Fibroblast of upper back skin (primary cell): ENCODE results near the gene UGCG.
"Not testable (repeated sequence)": the region's sequence is repeated elsewhere in the genome, so short reads cannot be mapped to it uniquely, and the experiment has no call there.

ENCODE experiments used
- DNase-seq: peaks from one replicate; pipeline ENCODE4 v3.0.0-alpha.2; 2013

Gene UGCG

DNA sequence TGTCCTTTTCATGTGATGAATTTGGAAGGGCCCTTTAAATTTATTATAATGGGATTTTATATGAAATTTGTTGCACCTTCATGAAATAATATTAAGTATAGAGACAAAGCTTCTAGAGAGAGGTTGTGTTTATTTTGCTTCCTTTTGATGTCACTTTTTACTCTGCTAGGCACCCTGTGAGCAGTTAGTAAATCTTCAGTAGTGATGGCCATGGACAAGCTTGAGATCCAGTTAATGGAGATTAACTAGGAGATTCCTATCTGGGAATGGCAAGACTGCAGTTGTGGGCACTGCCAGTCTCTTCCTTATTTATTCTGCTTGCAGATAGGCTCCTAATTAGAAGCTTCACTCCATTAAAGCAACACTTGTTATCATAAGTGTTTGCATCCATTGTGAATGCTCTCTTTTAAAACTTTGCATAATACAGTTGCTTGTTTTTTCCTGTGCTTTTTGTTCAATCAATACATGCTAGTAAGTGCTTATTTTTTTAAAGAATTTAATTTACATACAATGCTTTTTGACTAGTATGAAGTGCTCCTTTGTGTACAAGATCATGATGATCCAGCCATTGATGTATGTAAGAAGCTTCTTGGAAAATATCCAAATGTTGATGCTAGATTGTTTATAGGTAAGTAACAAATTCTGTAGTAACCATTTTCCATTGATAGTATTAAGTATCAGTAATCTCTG, 25.9 kb downstream of the UGCG start:
- no peak for DNase-seq

DNA sequence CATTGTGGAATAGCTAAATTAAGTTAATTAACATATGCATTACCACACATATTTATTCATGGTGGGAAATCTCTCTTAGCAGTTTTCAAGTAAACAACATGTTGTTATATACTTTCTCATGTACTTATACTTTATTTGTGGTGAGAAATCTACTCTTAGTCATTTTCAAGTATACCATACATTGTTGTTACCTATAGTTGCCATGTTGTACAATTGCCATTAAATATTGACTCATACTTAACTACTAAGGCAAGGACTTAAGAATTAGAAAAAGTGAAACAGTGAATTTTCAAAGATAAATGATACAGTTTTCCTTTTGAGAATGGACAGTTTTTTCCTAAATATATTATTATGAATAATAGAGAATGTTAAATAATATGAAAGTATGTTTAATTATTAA, 27.7 kb downstream of the UGCG start:
- no peak for DNase-seq

DNA sequence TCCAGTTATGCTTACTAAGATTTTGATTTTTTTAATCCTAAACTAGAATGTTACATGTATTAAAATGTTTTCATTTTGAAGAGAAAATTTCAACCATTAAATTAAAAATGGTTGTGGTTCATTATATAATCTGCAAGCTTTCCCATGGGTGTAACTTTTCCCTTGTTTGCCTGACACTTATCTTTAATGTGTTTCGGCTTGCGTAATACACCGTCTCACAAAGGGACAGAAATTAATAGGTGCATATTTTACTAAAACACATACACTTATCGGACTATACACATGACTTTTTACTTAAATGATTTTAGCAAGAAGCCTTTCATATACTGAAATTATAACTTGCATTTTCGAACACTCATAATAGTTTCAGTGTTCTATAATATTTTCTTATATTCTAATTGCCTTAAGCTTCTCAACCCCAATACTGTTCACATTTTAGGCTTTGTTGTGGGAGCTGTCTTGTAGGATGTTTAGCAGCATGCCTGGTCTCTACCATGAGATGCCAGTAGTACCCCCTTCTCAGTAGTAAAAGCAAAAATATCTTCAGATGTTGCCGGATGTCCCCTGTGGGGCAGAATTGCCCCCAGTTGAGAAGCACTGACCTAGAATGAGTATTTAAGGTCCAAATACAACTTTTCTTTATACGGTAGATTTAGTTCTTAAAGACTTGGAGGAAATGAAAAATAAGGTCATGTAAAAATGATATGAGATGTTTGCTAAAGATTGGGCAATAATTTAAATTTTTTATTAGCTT, 28.6 kb downstream of the UGCG start:
- no peak for DNase-seq

DNA sequence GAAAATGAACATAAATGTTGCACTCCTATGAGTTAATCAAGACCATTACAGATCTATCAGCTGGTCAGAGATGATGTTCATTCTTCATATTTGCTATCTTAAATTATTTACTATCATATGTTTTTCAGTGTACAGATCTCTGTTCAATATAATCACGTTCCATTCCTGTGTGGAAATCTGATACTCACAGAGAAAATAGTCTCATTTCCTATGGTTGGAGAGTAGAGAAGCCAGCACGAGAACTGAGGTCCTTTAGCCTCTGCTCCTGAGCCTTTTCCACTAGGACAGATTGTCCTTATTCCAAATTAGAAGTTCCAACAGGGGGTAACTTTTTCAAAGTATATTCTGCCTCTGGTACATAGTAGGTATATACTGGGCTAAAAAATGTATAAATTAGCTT, 29.2 kb downstream of the UGCG start:
- no peak for DNase-seq

DNA sequence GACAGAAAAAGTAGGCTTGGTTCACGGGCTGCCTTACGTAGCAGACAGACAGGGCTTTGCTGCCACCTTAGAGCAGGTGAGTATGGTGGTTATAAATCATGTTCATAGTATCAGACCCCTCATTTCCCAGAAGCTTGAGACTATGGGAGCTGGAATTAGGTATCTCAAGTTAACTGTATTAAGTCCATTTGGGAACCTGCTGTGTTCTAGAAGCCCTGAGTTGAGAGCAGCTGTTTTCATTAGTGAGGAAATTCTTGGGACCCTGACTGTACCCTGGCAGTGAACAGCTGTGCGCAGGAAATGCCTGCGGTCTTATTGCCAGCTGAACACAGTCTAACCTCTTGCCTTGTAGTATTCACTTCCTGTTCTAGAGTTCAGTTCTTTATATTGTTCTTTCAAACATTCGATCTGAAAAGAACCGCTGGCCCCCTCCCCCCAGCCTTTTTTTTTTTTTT, 29.8 kb downstream of the UGCG start:
- DNase-seq: peak; percentile 91

GRCh38 chr9:111928359-111928720, 31.7 kb downstream of the UGCG start:
- peak; percentile 58 for DNase-seq

GRCh38 chr9:111934747-111935146, 38.1 kb downstream of the UGCG start:
- no peak for DNase-seq

DNA sequence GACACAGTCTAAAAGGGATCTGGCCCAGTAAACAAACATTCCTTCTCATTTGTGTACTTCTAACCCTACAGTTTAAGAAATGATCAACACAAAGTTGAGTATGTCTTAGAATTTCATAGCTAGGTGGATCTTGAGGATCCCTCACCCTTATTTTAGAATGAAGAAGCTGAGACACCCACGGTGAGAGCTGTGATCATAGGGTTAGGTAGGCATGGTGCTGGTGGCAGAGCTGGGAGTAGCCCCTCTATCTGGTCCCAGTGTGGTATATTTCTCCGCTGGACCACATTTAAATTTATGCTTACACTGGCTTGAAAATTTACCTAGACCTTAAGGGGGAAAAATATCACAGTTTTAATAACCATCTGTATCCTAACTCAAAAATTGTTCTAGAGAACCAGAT, 39.8 kb downstream of the UGCG start:
- DNase-seq: no peak

- DNase-seq: no peak
These were observed 40.7 kb downstream of the UGCG start for GRCh38 chr9:111937301-111937700.

GRCh38 chr9:111937781-111938426, 41.3 kb downstream of the UGCG start:
- DNase-seq: peak; percentile 30

DNA sequence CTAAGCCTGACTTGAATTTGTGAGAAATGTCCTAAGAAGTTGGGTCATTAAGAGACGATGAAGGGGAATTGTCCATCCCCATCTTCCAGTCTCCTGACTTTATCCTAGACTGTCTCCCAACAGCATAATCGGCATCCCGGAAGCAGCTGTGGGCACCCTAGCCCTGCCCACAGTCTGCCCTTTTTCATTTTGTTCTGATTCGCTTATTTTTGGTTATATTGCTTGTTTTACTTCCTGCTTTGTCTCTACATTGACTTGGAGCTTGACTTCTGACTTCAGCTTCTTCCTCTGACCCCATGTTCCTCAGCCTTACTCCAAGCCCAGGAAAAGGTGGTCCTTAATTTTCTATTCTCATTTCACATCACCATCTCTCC, 41.8 kb downstream of the UGCG start:
- no peak for DNase-seq

GRCh38 chr9:111939322-111939721, 42.7 kb downstream of the UGCG start:
- DNase-seq: no peak

DNA sequence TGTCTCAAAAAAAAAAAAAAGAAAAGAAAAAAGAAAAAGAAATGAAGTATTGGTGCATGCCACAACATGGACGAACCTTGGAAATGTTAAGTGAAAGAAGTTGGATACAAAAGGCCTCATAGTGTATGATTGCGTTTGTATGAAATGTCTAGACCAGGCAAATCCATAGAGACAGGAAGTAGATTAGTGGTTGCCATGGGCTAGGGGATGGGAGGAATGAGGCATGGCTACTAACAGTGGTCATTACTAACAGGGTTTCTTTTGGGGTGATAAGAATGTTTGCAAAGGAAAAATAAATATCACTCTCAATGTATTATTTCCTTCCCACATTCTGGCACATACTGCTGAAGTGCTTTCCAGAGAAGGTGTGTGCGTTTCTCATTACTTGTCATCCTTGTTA, 44.1 kb downstream of the UGCG start:
- DNase-seq: peak; percentile 61

- no peak for DNase-seq
These were observed 46.6 kb downstream of the UGCG start for GRCh38 chr9:111943200-111943599.

DNA sequence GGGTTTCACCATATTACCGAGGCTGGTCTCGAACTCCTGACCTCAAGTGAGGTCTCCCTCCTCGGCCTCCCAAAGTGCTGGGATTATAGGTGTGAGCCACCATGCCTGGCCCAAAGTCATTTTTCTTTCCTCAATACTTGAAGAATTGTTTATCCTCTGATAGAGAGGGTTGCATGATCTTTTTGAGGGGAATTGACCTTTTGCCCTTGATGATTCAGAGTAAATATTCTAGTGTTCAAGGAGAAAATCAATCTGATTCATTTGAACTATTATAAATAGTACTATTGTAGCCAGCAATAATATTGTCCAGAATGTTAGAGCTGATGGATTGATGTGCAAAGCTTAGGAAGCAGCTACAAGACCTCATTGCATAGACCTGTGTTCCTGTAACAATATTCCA, 47.1 kb downstream of the UGCG start:
- no peak for DNase-seq

DNA sequence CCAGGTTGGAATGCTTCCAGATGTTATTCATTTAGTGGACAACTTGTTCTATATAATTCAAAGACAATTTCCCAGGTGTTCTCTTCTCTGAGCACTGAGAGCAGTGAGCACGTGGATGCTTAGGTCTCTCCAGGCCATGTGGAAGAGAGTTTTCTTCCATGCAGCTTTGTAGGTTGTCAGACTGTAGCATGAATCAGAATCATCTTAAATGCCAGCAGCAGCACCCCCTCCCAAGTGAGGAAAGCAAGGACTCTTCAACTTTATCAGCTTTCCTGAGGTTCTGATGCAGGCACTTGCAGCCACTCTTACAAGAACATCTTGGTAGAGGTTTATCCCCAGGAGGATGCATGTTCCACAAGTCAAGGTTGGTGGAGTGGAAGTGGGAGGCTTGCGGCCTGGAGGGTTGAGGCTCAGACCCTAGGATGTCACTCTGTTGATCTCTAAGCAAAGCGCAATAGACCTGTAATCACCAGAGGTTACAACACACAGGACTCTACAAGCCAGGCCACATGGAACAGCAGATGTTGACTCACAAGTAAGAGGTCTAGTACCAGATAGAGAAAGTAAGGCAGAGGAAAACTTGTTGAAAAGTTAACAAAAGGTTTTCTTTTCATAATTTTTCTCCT, 47.7 kb downstream of the UGCG start:
- peak; percentile 36 for DNase-seq

DNA sequence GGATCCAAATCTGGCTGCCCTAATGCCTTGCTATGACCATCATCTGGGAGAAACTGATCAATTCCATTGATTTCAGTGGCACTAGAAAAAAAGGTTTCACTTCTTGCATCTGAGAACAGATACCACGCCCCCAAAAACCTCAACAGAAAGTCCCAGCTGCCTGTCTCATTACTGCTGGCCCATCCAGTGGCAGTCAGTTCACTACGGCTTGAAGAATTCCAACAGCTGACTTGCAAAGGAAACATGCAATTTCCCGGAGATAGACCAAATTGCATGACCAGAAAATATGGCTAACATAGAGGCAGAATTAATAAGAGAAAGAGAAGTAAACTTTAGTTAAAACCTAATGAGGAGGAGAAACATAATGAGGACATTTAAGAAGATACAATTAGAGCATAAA, 48.6 kb downstream of the UGCG start:
- peak; percentile 75 for DNase-seq

DNA sequence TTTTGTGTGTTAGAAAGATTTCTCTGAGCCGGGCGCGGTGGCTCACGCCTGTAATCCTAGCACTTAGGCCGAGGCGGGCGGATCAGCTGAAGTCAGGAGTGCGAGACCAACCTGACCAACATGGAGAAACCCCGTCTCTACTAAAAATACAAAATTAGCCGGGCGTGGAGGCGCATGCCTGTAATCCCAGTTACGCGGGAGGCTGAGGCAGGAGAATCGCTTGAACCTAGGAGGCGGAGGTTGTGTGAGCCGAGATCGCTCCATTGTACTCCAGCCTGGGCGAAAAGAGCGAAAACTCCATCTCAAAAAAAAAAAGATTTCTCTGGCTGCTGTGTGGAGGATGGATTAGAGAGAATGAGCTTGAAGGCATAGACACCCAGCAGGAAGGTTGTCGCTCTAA, 51.5 kb downstream of the UGCG start:
- not testable (repeated sequence) for DNase-seq

DNA sequence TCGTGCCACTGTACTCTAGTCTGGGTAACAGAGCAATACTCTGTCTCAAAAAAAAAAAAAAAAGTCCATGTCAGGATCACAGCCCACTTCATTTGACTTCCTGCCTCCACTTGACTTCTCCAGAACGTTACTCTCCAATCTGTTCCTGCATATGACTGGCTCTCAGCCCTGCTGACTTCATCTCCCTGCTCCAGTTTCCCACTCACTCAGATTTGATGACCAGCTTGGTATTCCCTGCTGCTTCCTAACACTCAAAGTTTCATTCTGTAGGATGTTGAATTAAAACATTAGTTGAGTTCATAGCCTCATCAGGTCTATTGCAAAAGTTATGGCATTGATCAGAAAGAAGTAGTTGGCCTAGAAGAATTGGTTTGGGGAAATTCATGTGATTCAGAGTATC, 52.3 kb downstream of the UGCG start:
- DNase-seq: no peak

GRCh38 chr9:111949919-111950318, 53.3 kb downstream of the UGCG start:
- DNase-seq: peak; percentile 65

DNA sequence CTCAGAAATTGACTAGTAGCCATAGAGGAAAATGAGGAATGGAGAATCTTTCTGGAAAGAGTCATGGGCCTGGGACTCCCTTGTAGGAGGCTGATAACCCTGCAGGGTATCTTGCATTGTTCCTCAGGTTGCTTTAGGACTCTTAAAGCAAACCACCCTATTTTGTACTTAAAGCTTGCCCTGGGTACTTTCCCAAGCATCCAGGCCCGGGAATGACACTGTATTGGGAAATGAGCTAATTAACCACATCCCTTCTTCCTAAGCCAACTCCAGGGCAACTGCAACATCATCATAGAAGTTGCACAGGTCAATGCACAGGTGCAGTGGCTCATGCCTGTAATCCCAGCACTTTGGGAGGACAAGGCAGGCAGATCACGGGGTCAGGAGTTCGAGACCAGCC, 55.9 kb downstream of the UGCG start:
- peak; percentile 75 for DNase-seq

DNA sequence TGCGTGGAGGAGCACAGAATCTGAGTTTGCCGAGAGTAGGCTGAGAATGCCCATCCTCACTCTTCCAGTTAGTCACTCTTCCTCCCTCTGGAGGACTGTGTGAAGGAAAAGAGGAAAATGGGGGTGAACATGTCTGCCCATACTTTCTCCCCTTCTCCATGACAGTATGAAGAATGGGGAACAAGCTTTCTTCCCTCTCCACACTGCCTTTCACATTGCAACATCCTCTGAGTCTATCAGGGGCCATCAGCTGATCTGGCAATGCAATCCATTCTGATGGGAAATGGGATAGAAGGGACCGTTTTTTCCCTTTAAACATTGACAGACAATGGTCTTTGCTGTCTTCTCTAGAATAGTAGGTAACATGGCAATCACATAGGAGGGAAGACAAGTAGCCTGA, 56.8 kb downstream of the UGCG start:
- no peak for DNase-seq

DNA sequence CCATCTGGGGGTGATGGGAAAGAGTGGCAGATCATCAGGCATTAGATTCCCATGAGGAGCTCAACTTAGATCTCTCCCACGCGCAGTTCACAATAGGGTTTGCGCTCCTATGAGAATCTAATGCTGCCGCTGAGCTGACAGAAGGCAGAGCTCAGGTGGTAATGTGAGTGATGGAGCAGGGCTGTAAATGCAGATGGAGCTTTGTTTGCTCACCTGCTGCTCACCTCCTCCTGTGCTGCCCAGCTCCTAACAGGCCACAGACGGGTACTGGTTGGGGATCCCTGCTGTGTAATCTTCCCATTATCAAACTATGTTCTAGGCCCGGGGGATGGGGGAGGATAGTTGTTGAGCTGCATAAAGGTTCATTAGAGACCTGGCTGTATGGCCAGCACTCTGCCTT, 58.4 kb downstream of the UGCG start:
- DNase-seq: no peak
